ENCODE data around the gene KBTBD8.

Gene KBTBD8

GRCh38 chr3:67006460-67006859, 8.4 kb downstream of the KBTBD8 start:
- peak overlapping the region; percentile 78 for H3K27ac ChIP-seq
- H3K27me3 ChIP-seq (replicated peaks), result no peaks in the 10 kb centered on the region
- DNase-seq, result peak; percentile 48
- TF ChIP-seq CTCF (IDR thresholded peaks at IDR 0.05; ENCODE audit: low read depth, low read length, missing control alignments), result no peak
- H3K36me3 ChIP-seq (replicated peaks), result peaks cover 5% of the 10 kb centered on the region
- no peak overlapping the region for H3K4me3 ChIP-seq (ENCODE audit: low read depth, low read length)
- in situ Hi-C loops (cut with HindIII; ENCODE audit: low pct_ligation_motif_present, low sequenced_read_pairs), result no loop called here

GRCh38 chr3:67008388-67008787, 10.3 kb downstream of the KBTBD8 start:
- no peak for TF ChIP-seq CTCF (IDR thresholded peaks at IDR 0.05; ENCODE audit: low read depth, low read length, missing control alignments)
- Histone ChIP-seq H3K27me3 (replicated peaks) (no peaks in the 10 kb centered on the region), H3K4me3 (ENCODE audit: low read depth, low read length) (no peak overlapping the region), H3K36me3 (replicated peaks) (peaks cover 5% of the 10 kb centered on the region), H3K27ac (no peak overlapping the region)
- in situ Hi-C loops (cut with HindIII; ENCODE audit: low pct_ligation_motif_present, low sequenced_read_pairs), result no loop called here
- no peak for DNase-seq

- in situ Hi-C loops (cut with HindIII; ENCODE audit: low pct_ligation_motif_present, low sequenced_read_pairs), result no loop called here
- Histone ChIP-seq H3K27me3 (replicated peaks) (no peaks in the 10 kb centered on the region), H3K27ac (no peak overlapping the region), H3K36me3 (replicated peaks) (no peaks in the 10 kb centered on the region), H3K4me3 (ENCODE audit: low read depth, low read length) (no peak overlapping the region)
- DNase-seq, result no peak
- TF ChIP-seq CTCF (IDR thresholded peaks at IDR 0.05; ENCODE audit: low read depth, low read length, missing control alignments), result no peak
Observed at GRCh38 chr3:67009716-67010115, 11.6 kb downstream of the KBTBD8 start.

- in situ Hi-C loops (cut with HindIII; ENCODE audit: low pct_ligation_motif_present, low sequenced_read_pairs), result no loop called here
- no peak for DNase-seq
- Histone ChIP-seq H3K36me3 (replicated peaks) (no peaks in the 10 kb centered on the region), H3K27me3 (replicated peaks) (no peaks in the 10 kb centered on the region), H3K4me3 (ENCODE audit: low read depth, low read length) (no peak overlapping the region), H3K27ac (no peak overlapping the region)
- no peak for TF ChIP-seq CTCF (IDR thresholded peaks at IDR 0.05; ENCODE audit: low read depth, low read length, missing control alignments)
Observed at GRCh38 chr3:67011414-67012131, 13.5 kb downstream of the KBTBD8 start.

GRCh38 chr3:67012564-67012963, 14.5 kb downstream of the KBTBD8 start:
- no peak for DNase-seq
- Histone ChIP-seq H3K36me3 (replicated peaks) (no peaks in the 10 kb centered on the region), H3K27me3 (replicated peaks) (no peaks in the 10 kb centered on the region), H3K4me3 (ENCODE audit: low read depth, low read length) (no peak overlapping the region), H3K27ac (no peak overlapping the region)
- no peak for TF ChIP-seq CTCF (IDR thresholded peaks at IDR 0.05; ENCODE audit: low read depth, low read length, missing control alignments)
- in situ Hi-C loops (cut with HindIII; ENCODE audit: low pct_ligation_motif_present, low sequenced_read_pairs), result no loop called here
